ENCODE results near the gene BET1.

- TF ChIP-seq, protein P1, sequence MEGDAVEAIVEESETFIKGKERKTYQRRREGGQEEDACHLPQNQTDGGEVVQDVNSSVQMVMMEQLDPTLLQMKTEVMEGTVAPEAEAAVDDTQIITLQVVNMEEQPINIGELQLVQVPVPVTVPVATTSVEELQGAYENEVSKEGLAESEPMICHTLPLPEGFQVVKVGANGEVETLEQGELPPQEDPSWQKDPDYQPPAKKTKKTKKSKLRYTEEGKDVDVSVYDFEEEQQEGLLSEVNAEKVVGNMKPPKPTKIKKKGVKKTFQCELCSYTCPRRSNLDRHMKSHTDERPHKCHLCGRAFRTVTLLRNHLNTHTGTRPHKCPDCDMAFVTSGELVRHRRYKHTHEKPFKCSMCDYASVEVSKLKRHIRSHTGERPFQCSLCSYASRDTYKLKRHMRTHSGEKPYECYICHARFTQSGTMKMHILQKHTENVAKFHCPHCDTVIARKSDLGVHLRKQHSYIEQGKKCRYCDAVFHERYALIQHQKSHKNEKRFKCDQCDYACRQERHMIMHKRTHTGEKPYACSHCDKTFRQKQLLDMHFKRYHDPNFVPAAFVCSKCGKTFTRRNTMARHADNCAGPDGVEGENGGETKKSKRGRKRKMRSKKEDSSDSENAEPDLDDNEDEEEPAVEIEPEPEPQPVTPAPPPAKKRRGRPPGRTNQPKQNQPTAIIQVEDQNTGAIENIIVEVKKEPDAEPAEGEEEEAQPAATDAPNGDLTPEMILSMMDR (IDR thresholded peaks at IDR 0.05) = no peak
- no peak for TF ChIP-seq POLR2AphosphoS5 (IDR thresholded peaks at IDR 0.05; ENCODE audit: low read depth, low read length)
- TF ChIP-seq, protein P2, sequence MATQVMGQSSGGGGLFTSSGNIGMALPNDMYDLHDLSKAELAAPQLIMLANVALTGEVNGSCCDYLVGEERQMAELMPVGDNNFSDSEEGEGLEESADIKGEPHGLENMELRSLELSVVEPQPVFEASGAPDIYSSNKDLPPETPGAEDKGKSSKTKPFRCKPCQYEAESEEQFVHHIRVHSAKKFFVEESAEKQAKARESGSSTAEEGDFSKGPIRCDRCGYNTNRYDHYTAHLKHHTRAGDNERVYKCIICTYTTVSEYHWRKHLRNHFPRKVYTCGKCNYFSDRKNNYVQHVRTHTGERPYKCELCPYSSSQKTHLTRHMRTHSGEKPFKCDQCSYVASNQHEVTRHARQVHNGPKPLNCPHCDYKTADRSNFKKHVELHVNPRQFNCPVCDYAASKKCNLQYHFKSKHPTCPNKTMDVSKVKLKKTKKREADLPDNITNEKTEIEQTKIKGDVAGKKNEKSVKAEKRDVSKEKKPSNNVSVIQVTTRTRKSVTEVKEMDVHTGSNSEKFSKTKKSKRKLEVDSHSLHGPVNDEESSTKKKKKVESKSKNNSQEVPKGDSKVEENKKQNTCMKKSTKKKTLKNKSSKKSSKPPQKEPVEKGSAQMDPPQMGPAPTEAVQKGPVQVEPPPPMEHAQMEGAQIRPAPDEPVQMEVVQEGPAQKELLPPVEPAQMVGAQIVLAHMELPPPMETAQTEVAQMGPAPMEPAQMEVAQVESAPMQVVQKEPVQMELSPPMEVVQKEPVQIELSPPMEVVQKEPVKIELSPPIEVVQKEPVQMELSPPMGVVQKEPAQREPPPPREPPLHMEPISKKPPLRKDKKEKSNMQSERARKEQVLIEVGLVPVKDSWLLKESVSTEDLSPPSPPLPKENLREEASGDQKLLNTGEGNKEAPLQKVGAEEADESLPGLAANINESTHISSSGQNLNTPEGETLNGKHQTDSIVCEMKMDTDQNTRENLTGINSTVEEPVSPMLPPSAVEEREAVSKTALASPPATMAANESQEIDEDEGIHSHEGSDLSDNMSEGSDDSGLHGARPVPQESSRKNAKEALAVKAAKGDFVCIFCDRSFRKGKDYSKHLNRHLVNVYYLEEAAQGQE (IDR thresholded peaks at IDR 0.05; ENCODE audit: insufficient read depth in 1 of 2, low read depth in 2 of 2, low read length in 1 of 2) = no peak
These were observed 43.2 kb downstream of the BET1 start for GRCh38 chr7:93960986-93961385.
